HS-5 (cell line): ENCODE data around the gene CHCHD6.
A peak's percentile ranks its signal among the peaks of the same experiment; 100 is the strongest.

Experiments
- DNase-seq: peaks from one replicate; pipeline ENCODE4 v3.0.0-alpha.2; 2012; ENCODE audit warnings: low read depth

The CHCHD6 gene

GRCh38 chr3:126743350-126743749 is 39.3 kb downstream of the CHCHD6 start:
- DNase-seq, result no peak

DNA sequence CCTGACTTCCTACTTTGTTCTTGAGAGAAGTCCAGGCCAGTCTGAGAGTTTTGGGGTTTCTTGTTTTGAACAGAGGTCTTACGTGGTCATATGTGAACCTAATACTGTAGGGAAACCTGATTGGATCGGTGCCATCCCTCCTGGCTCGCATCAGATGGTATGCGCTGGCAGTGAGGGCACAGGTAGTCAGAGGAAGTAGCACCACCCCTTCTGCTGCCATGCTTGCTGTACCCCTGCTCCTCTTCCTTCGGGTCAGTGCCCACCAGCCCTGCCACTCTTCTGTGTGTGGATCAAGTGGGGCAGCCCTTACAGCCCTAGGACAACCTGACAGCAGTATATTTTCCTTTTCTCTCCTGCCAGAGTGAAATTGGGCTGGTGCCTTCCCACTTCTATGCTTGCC is 39.7 kb downstream of the CHCHD6 start:
- no peak for DNase-seq

GRCh38 chr3:126745760-126746394 is 41.8 kb downstream of the CHCHD6 start:
- no peak for DNase-seq

DNA sequence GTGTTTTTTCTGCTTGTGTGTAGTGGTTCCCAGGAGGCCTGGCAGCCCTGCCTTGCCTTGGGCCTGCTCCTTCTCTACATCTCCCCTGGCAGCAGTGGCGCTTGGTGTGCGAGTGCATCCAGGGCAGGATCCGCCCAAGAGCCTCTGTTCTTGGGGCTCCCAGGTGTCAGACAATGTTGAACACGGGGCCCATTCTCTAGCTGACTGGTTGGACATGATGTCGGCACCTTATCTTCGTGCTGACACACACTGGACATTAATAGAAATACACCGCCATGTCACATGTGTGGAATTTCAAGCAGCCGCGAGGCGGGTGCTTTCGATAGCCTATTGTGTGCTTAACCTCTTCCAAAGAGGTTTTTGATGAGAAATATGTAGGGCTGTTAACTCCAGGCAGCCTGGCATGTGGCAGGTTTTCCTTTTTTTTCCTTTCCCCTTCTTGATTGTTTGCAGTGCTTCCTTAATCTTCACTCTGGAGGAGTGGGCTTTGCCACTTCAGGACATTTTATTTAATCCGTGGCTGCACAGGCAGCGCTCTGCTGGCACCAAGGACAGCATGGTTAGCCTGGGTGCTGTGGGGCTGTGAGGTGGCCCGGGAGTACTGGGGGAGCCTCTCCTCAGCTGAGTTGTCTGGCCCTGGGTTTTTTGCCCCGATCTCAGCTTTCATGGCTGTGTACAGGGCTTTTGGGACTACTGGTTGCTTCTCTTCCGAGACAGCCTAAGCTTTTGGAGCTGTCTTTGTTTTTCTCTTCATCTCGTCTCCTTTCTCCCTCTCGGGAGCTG is 42.5 kb downstream of the CHCHD6 start:
- peak; percentile 23 for DNase-seq

- DNase-seq, result no peak
These were observed 43.7 kb downstream of the CHCHD6 start for GRCh38 chr3:126747768-126748167.

- DNase-seq, result no peak
These were observed 44.9 kb downstream of the CHCHD6 start for GRCh38 chr3:126748701-126749546.

DNA sequence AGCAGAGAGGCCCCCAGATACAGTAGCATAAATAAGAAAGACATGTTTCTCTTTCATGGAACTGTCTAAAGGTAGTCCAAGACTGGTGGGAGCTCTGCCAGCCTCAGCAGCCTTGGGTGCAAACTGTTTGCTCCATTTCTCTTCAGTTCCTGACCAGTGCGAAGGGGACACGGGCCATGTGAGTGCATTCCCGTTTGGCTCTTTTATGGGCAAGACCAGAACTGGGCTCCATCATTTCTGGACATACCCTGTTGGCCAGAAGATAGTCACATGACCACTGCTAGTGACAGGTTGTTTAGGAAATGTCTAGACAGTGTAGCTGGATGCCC is 45.5 kb downstream of the CHCHD6 start:
- no peak for DNase-seq

- DNase-seq, result no peak
These were observed 46.1 kb downstream of the CHCHD6 start for GRCh38 chr3:126749931-126750755.

GRCh38 chr3:126750756-126751121 is 46.7 kb downstream of the CHCHD6 start:
- no peak for DNase-seq

GRCh38 chr3:126751611-126752302 is 47.7 kb downstream of the CHCHD6 start:
- no peak for DNase-seq

DNA sequence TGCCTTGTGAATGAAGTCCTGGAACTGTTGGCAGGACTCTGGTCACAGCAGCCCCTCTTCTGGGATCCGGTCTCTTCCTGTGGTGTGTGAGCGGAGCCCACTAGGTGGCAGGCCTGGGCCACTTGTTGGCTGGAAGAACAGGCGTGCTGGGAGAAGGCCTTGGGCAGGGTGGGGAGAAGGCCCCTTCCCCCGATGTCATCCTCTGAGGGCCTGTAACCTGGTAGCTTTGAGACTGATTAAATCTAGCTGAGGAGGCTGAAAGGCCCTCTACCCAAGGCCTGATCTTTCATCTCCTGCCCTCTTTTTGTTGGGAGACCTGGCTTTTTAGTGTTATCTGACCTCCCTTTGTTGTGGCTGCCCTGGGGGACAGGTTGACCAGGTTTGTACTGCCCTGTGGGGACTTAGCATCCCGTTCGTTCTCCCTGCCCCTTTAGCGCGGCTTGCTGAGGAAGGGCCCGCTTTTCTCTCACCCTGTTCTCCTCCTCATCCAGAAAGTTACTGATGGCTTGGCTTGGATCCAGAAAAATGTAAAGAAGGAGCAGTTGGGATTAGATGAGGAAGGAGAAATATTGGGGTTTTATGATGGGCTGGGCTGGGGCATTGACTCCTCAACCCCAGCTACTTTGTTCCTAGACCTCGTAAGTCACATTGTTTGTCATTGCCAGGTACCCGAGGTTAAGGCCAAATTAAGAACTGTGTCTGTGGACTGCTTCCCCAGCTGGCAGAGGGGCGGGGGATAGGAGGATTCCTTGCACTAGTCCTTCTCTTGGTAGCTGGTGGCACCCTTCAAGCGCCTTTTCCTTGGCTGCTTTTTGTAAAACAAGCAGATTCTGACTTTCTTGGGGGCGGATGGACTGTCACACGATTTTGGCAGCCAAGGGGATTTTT is 48.5 kb downstream of the CHCHD6 start:
- DNase-seq, result peak; percentile 26

DNA sequence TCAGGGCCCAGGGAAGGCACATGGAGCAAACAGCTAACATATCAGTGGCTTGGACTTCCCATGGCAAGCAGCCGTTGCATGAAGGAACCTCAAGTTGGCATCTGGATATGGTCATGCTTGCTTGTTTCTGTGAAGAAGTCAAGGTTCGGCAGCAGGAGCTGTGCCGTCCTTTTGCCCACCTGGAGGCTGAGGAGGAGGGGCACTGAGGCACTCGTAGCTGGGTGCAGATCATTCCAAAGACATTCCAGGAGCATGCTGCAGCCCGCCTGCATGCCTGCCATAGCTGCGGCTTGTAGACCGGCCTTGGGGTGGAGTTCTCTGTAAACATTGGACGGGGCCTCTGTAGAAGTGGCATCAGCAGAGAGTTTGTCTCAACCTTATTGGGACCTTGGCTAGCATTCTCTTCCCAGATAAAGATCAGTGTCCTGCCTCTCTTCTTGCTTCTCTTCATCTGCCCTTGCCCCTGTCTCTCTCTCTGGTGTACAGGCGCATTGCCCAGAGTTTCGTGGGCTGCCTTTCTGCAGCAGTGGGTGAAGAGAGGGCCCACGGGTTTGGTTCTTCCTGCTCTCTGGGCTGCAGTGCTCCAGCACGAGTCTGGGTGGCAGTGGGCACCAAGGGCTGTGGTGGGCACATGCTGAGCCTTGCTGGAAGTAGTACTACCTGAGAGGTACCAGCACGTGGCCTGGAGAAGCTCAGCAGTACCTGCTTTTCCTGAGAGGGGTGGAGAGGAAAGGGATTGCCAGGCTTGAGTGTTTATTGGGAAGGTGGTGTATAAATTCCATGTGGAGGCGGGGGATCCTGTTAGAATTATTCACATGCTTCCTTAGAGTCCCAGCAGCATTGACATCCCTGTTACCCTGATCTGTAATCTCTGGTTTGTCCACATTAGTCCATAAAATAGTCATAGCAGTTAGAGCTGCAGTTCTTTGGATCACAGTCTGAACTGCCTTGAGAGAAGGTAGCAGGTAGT is 49.4 kb downstream of the CHCHD6 start:
- no peak for DNase-seq

DNA sequence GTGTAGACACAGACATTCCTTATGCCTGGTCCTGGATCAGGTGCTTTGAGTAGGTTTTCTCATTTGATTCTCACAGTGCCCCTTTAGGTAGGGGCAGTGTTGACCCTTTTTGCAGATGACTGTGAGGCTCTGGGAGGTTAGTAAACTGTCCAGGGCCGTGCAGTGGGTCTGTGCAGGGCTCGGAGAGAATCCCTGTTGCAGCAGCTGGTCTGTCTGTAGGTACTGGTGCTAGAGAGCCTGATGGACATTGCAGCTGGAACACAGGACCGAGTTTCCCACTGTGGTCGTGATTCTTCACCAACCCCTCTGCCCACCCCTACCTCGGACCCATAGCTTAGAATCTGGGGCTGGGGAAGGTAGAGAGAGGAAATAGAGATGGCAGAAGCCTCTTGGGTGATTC is 51.8 kb downstream of the CHCHD6 start:
- DNase-seq, result no peak

- no peak for DNase-seq
These were observed 54.0 kb downstream of the CHCHD6 start for GRCh38 chr3:126758026-126758425.

- no peak for DNase-seq
These were observed 54.8 kb downstream of the CHCHD6 start for GRCh38 chr3:126758882-126759281.

- no peak for DNase-seq
These were observed 56.5 kb downstream of the CHCHD6 start for GRCh38 chr3:126760541-126760940.

GRCh38 chr3:126763035-126763434 is 59.0 kb downstream of the CHCHD6 start:
- no peak for DNase-seq

GRCh38 chr3:126765187-126766069 is 61.4 kb downstream of the CHCHD6 start:
- no peak for DNase-seq
